Keratinocyte (primary cell): ENCODE data around the gene SEC11C. TPM values are rescaled to one million over a fixed set of nuclear protein-coding genes. Genes with fewer than 3 reads are reported as not detected.
A peak's percentile ranks its signal among the peaks of the same experiment; 100 is the strongest.

Source experiments
- DNase-seq: peaks from one replicate; pipeline ENCODE4 v3.0.0-alpha.2; 2011; ENCODE audit warnings: low read depth, missing footprints, low spot score
- FAIRE-seq: peaks from 2 replicates; lab custom pipeline; 2011; peaks lifted over from hg19 to GRCh38; lab: Jason Lieb, UNC
- H2AFZ ChIP-seq: 2 replicates; pipeline ENCODE4 v1.6.0; 2012; ENCODE audit warnings: low read length, control low read depth, inconsistent platforms; ENCODE audit not compliant: control insufficient read depth
- H3K27ac ChIP-seq: 2 replicates; pipeline ENCODE4 v1.5.1; 2011; ENCODE audit warnings: low read length; ENCODE audit not compliant: control insufficient read depth, insufficient read depth
- H3K27me3 ChIP-seq: 3 replicates; pipeline ENCODE4 v1.6.0; 2011; ENCODE audit warnings: low read length; ENCODE audit not compliant: control insufficient read depth, insufficient read depth; ENCODE audit errors: extremely low read depth
- H3K36me3 ChIP-seq, 2 experiments: 2 replicates in 1 of 2; 3 replicates in 1 of 2; pipeline ENCODE4 v1.5.1; 2011; ENCODE audit warnings: low read length in 2 of 2, mild to moderate bottlenecking in 1 of 2; ENCODE audit not compliant: control insufficient read depth in 2 of 2, insufficient read depth in 2 of 2; ENCODE audit errors: extremely low read depth in 1 of 2
- H3K4me1 ChIP-seq: 3 replicates; pipeline ENCODE4 v1.5.1; 2011; ENCODE audit warnings: low read length; ENCODE audit not compliant: control insufficient read depth, insufficient read depth; ENCODE audit errors: extremely low read depth
- H3K4me2 ChIP-seq: 3 replicates; pipeline ENCODE4 v1.6.0; 2011; ENCODE audit warnings: low read depth, low read length; ENCODE audit not compliant: control insufficient read depth, insufficient read depth; ENCODE audit errors: extremely low read depth
- H3K4me3 ChIP-seq, 3 experiments: fragments of 200-600 bp in 1 of 3; sonication (generic) in 1 of 3; 2 replicates in 2 of 3; 3 replicates in 1 of 3; pipeline ENCODE4 v1.5.1; 2011 to 2016; ENCODE audit warnings: low read length in 3 of 3, mild to moderate bottlenecking in 3 of 3, control low read depth in 2 of 3, inconsistent platforms in 1 of 3, low read depth in 1 of 3, mixed read lengths in 1 of 3, mixed run types in 1 of 3, moderate library complexity in 1 of 3; ENCODE audit not compliant: control insufficient read depth in 2 of 3, insufficient read depth in 2 of 3; ENCODE audit errors: extremely low read depth in 1 of 3
- H3K79me2 ChIP-seq: 2 replicates; pipeline ENCODE4 v1.6.0; 2012; ENCODE audit warnings: low read length; ENCODE audit not compliant: control insufficient read depth, insufficient read depth
- H3K9ac ChIP-seq: 3 replicates; pipeline ENCODE4 v1.6.0; 2011; ENCODE audit warnings: low read length; ENCODE audit not compliant: control insufficient read depth, insufficient read depth; ENCODE audit errors: extremely low read depth
- H3K9me1 ChIP-seq: 3 replicates; pipeline ENCODE4 v1.6.0; 2011; ENCODE audit warnings: low read length; ENCODE audit not compliant: control insufficient read depth, insufficient read depth; ENCODE audit errors: extremely low read depth
- H3K9me3 ChIP-seq: 2 replicates; pipeline ENCODE4 v1.5.1; 2012; ENCODE audit warnings: low read depth, low read length; ENCODE audit not compliant: control insufficient read depth
- H4K20me1 ChIP-seq: 3 replicates; pipeline ENCODE4 v1.6.0; 2011; ENCODE audit warnings: low read length; ENCODE audit not compliant: control insufficient read depth, insufficient read depth; ENCODE audit errors: extremely low read depth
- EZH2 ChIP-seq: IDR thresholded peaks from one replicate; pipeline ENCODE4 v1.6.1; 2012; ENCODE audit warnings: inconsistent platforms, mild to moderate bottlenecking, low read length, moderate library complexity
- dilution Hi-C: fragments of 300-500 bp; cut with MboI; formaldehyde crosslinking; loops from one replicate; pipeline ENCODE4 v1.7.0; 2020; ENCODE audit warnings: low sequenced_read_pairs; ENCODE audit not compliant: extremely low pct_ligation_motif_present
- polyA plus RNA-seq, 5 experiments: library from polyadenylated mRNA; depleted of rRNA in 3 of 5; stranded (reverse) in 3 of 5; stranded (forward) in 1 of 5; unstranded in 1 of 5; fragments of >200 nt; gene quantifications; 1 replicate in 1 of 5; 2 replicates in 3 of 5; 3 replicates in 1 of 5; pipeline versions ENCODE4 v1.2.1 to v1.2.3, GENCODE V29; 2011 to 2012; ENCODE audit warnings: missing spikeins in 2 of 5, low read depth in 1 of 5, low replicate concordance in 1 of 5
- TF ChIP-seq, protein P1 (sequence below), 3 experiments: IDR thresholded peaks in 1 of 3; conservative IDR thresholded peaks in 1 of 3; optimal IDR thresholded peaks in 1 of 3; 2 replicates in 2 of 3; 3 replicates in 1 of 3; pipeline versions ENCODE3 to v1.5.1; 2011; ENCODE audit warnings: low read length in 3 of 3, mild to moderate bottlenecking in 3 of 3, moderate library complexity in 2 of 3, control low read depth in 1 of 3, inconsistent platforms in 1 of 3; ENCODE audit not compliant: insufficient read depth in 2 of 3; ENCODE audit errors: extremely low read depth in 1 of 3

SEC11C gene
- polyA plus RNA-seq, 1 donor (not counting 4 experiments of a cell fraction or from before 2014, with no cell fraction given): 56.5 TPM

DNA sequence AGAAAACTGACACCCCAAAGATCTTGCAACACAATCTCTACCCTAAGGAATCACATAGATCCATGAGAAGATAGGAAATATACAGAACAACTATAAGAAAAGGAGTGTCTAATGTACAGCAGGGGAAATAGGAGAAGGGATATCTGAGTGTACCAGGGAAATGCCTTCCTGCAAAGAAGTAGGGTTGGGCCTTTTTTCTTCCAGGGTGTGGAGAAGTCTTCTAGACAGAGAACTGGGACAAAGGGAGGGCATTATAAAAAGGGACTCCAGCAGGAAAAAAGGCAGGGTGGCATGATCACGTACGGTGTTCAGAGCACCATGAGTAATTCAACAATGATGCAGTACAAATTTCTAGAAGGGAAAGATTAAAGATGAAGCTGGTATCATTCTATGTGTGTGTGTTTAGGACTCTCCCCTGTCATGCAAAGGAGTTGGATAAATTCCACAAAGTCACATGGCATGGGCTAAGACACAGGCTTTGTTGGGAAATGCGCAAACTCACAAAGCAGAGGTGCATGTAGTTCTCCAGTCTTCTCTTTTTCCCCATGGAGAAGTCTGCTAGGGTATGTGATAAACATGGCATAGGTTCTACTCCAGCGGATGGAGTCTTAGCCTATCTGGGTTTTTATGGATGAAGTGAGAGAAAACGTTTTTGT lies 6.7 kb upstream of the SEC11C start:
- TF ChIP-seq, protein P1, sequence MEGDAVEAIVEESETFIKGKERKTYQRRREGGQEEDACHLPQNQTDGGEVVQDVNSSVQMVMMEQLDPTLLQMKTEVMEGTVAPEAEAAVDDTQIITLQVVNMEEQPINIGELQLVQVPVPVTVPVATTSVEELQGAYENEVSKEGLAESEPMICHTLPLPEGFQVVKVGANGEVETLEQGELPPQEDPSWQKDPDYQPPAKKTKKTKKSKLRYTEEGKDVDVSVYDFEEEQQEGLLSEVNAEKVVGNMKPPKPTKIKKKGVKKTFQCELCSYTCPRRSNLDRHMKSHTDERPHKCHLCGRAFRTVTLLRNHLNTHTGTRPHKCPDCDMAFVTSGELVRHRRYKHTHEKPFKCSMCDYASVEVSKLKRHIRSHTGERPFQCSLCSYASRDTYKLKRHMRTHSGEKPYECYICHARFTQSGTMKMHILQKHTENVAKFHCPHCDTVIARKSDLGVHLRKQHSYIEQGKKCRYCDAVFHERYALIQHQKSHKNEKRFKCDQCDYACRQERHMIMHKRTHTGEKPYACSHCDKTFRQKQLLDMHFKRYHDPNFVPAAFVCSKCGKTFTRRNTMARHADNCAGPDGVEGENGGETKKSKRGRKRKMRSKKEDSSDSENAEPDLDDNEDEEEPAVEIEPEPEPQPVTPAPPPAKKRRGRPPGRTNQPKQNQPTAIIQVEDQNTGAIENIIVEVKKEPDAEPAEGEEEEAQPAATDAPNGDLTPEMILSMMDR (optimal IDR thresholded peaks at IDR 0.05 in 1 of 3, IDR thresholded peaks at IDR 0.05 in 1 of 3, conservative IDR thresholded peaks at IDR 0.05 in 1 of 3; ENCODE audit: extremely low read depth in 1 of 3, insufficient read depth in 2 of 3, low read length in 3 of 3): no peak
- no peak for TF ChIP-seq EZH2
- dilution Hi-C loops: no loop called here
- Histone ChIP-seq H2AFZ (no peak overlapping the region), H3K9me3 (no peaks in the 10 kb centered on the region), H3K36me3 (no peaks in the 10 kb centered on the region), H3K4me2 (no peak overlapping the region), H3K27ac (no peak overlapping the region), H3K4me1 (no peaks in the 10 kb centered on the region), H3K9me1 (no peaks in the 10 kb centered on the region), H3K27me3 (peaks cover 36% of the 10 kb centered on the region), H3K79me2 (no peaks in the 10 kb centered on the region), H3K9ac (no peak overlapping the region), H3K4me3 (no peak overlapping the region), H4K20me1 (no peaks in the 10 kb centered on the region)
- FAIRE-seq: no peak
- DNase-seq: no peak

GRCh38 chr18:59139291-59139614 lies 431 bp upstream of the SEC11C start:
- peak overlapping the region; percentile 97 for H3K27ac ChIP-seq
- H3K4me3 ChIP-seq: peak overlapping the region; percentile 85 to 99 (median 94)
- TF ChIP-seq, protein P1 (optimal IDR thresholded peaks at IDR 0.05 in 1 of 3, IDR thresholded peaks at IDR 0.05 in 1 of 3, conservative IDR thresholded peaks at IDR 0.05 in 1 of 3; ENCODE audit: extremely low read depth in 1 of 3, insufficient read depth in 2 of 3, low read length in 3 of 3): no peak
- TF ChIP-seq EZH2: no peak
- H3K4me2 ChIP-seq: peak overlapping the region; percentile 69
- H3K79me2 ChIP-seq: peaks cover 9% of the 10 kb centered on the region
- peaks cover 6% of the 10 kb centered on the region for H3K4me1 ChIP-seq
- FAIRE-seq: peak; percentile 92
- H4K20me1 ChIP-seq: no peaks in the 10 kb centered on the region
- H3K9me1 ChIP-seq: no peaks in the 10 kb centered on the region
- peak overlapping the region; percentile 96 for H3K9ac ChIP-seq
- H3K36me3 ChIP-seq: no peaks in the 10 kb centered on the region
- H3K27me3 ChIP-seq: peaks cover 13% of the 10 kb centered on the region
- dilution Hi-C loops: no loop called here
- no peaks in the 10 kb centered on the region for H3K9me3 ChIP-seq
- peak; percentile 30 for DNase-seq
- H2AFZ ChIP-seq: peak overlapping the region; percentile 96
